Skeletal muscle tissue (tissue), 4 donors: ENCODE measurements around the gene VEGFB. TPM values are rescaled to one million over a fixed set of nuclear protein-coding genes. Genes with fewer than 3 reads are reported as not detected.

Experiments used
- H3K27ac ChIP-seq: one replicate; pipeline ENCODE4 v1.7.0; 2013; ENCODE audit warnings: mild to moderate bottlenecking, low read depth, low read length, inconsistent platforms
- H3K27me3 ChIP-seq, 3 donors: one replicate each; pipeline ENCODE4 v1.7.0; 2013; ENCODE audit warnings: low read length in 3 of 3; ENCODE audit not compliant: control insufficient read depth in 3 of 3, insufficient read depth in 3 of 3
- H3K36me3 ChIP-seq, 3 donors: one replicate each; pipeline ENCODE4 v1.7.0; 2013; ENCODE audit warnings: low read length in 3 of 3; ENCODE audit not compliant: control insufficient read depth in 3 of 3, insufficient read depth in 3 of 3
- H3K4me1 ChIP-seq, 3 donors: one replicate each; pipeline ENCODE4 v1.7.0; 2013; ENCODE audit warnings: low read length in 3 of 3, mild to moderate bottlenecking in 3 of 3; ENCODE audit not compliant: control insufficient read depth in 3 of 3, insufficient read depth in 3 of 3
- H3K4me3 ChIP-seq, 3 donors: one replicate each; pipeline ENCODE4 v1.7.0; 2013; ENCODE audit warnings: low read length in 3 of 3
- H3K9ac ChIP-seq, 3 donors: one replicate each; pipeline ENCODE4 v1.7.0; 2013; ENCODE audit warnings: low read length in 3 of 3, mild to moderate bottlenecking in 3 of 3, moderate library complexity in 2 of 3, low read depth in 1 of 3
- H3K9me3 ChIP-seq, 3 donors: one replicate each; pipeline ENCODE4 v1.7.0; 2013; ENCODE audit warnings: low read length in 3 of 3; ENCODE audit not compliant: control insufficient read depth in 3 of 3
- total RNA-seq: library from RNA; depleted of rRNA; stranded (reverse); fragments of >200 nt; gene quantifications from one replicate; pipeline ENCODE4 v1.2.3, GENCODE V29; 2014
- donor health status: Osteomylitis.

Gene VEGFB
- total RNA-seq, 1 donor from 2014 or later, result 24.5 TPM

GRCh38 chr11:64203421-64204079 is 30.8 kb upstream of the VEGFB start:
- no peak overlapping the region for H3K4me3 ChIP-seq
- no peaks in the 10 kb centered on the region for H3K9me3 ChIP-seq
- H3K4me1 ChIP-seq, result peaks cover 17 to 41% (median 32%) of the 10 kb centered on the region in 3 donors
- H3K36me3 ChIP-seq, result peaks cover 41 to 52% (median 51%) of the 10 kb centered on the region in 3 donors
- no peak overlapping the region for H3K27ac ChIP-seq
- H3K27me3 ChIP-seq, result no peaks in the 10 kb centered on the region
- no peak overlapping the region for H3K9ac ChIP-seq

GRCh38 chr11:64204080-64204440 is 30.3 kb upstream of the VEGFB start:
- Histone ChIP-seq H3K36me3 (peaks cover 41 to 49% (median 49%) of the 10 kb centered on the region in 3 donors), H3K4me1 (peaks cover 17 to 43% (median 37%) of the 10 kb centered on the region in 3 donors), H3K9me3 (no peaks in the 10 kb centered on the region), H3K27me3 (no peaks in the 10 kb centered on the region), H3K4me3 (no peak overlapping the region), H3K9ac (peak overlapping the region in 1 of 3 donors; percentile 8), H3K27ac (no peak overlapping the region)

- Histone ChIP-seq H3K4me3 (no peak overlapping the region), H3K4me1 (peaks cover 17 to 43% (median 37%) of the 10 kb centered on the region in 3 donors), H3K9me3 (no peaks in the 10 kb centered on the region), H3K36me3 (peaks cover 41 to 49% (median 49%) of the 10 kb centered on the region in 3 donors), H3K27ac (no peak overlapping the region), H3K9ac (peak overlapping the region in 1 of 3 donors; percentile 8), H3K27me3 (no peaks in the 10 kb centered on the region)
These were observed 29.9 kb upstream of the VEGFB start for GRCh38 chr11:64204464-64204989.

- peaks cover 17 to 43% (median 37%) of the 10 kb centered on the region in 3 donors for H3K4me1 ChIP-seq
These were observed 27.7 kb upstream of the VEGFB start, which contains the start of gene FERMT3 for GRCh38 chr11:64206457-64207255. FERMT3 (plus strand) TSS chr11:64206721; CDS start chr11:64207365, 644 bp downstream.

GRCh38 chr11:64207256-64208085 is 26.9 kb upstream of the VEGFB start:
- peaks cover 26 to 32% (median 26%) of the 10 kb centered on the region in 3 donors for H3K36me3 ChIP-seq
- no peaks in the 10 kb centered on the region for H3K27me3 ChIP-seq
- peak overlapping the region; percentile 52 to 67 (median 65) for H3K4me3 ChIP-seq
- no peaks in the 10 kb centered on the region for H3K9me3 ChIP-seq
- peak overlapping the region; percentile 62 to 77 (median 75) for H3K9ac ChIP-seq
- peaks cover 15 to 41% (median 37%) of the 10 kb centered on the region in 3 donors for H3K4me1 ChIP-seq
- peak overlapping the region; percentile 83 for H3K27ac ChIP-seq

More at GRCh38 chr11:64206457-64207255, 27.7 kb upstream of the VEGFB start, which contains the start of gene FERMT3:
- Histone ChIP-seq H3K27me3 (no peaks in the 10 kb centered on the region), H3K9me3 (no peaks in the 10 kb centered on the region), H3K36me3 (peaks cover 24 to 32% (median 30%) of the 10 kb centered on the region in 3 donors), H3K27ac (peak within 1 kb of the TSS; percentile 83), H3K9ac (peak within 1 kb of the TSS; percentile 62 to 77 (median 75)), H3K4me3 (peak within 1 kb of the TSS; percentile 52 to 67 (median 65))

- H3K9ac ChIP-seq, result peak overlapping the region; percentile 54 to 64 (median 62)
- H3K36me3 ChIP-seq, result peaks cover 18 to 25% (median 19%) of the 10 kb centered on the region in 3 donors
- peaks cover 15 to 35% (median 32%) of the 10 kb centered on the region in 3 donors for H3K4me1 ChIP-seq
- peak overlapping the region; percentile 83 for H3K27ac ChIP-seq
- H3K9me3 ChIP-seq, result no peaks in the 10 kb centered on the region
- H3K27me3 ChIP-seq, result no peaks in the 10 kb centered on the region
- peak overlapping the region; percentile 52 to 67 (median 54) for H3K4me3 ChIP-seq
These were observed 26.1 kb upstream of the VEGFB start for GRCh38 chr11:64208086-64208795.

- peaks cover 11 to 17% (median 11%) of the 10 kb centered on the region in 3 donors for H3K36me3 ChIP-seq
- H3K4me1 ChIP-seq, result peaks cover 15 to 35% (median 31%) of the 10 kb centered on the region in 3 donors
- H3K4me3 ChIP-seq, result no peak overlapping the region
These were observed 25.4 kb upstream of the VEGFB start for GRCh38 chr11:64208796-64209562.

GRCh38 chr11:64209563-64209843 is 24.9 kb upstream of the VEGFB start:
- no peak overlapping the region for H3K27ac ChIP-seq
- H3K4me1 ChIP-seq, result peaks cover 10 to 30% (median 26%) of the 10 kb centered on the region in 3 donors
- peaks cover 8 to 15% (median 9%) of the 10 kb centered on the region in 3 donors for H3K36me3 ChIP-seq
- no peaks in the 10 kb centered on the region for H3K9me3 ChIP-seq
- H3K4me3 ChIP-seq, result no peak overlapping the region
- no peaks in the 10 kb centered on the region for H3K27me3 ChIP-seq
- no peak overlapping the region for H3K9ac ChIP-seq

More at GRCh38 chr11:64208796-64209562, 25.4 kb upstream of the VEGFB start:
- peak overlapping the region; percentile 83 for H3K27ac ChIP-seq
- no peaks in the 10 kb centered on the region for H3K9me3 ChIP-seq
- no peaks in the 10 kb centered on the region for H3K27me3 ChIP-seq
- H3K9ac ChIP-seq, result peak overlapping the region in 1 of 3 donors; percentile 64
